Coronary artery (tissue), 2 donors: ENCODE measurements around the gene KCNC3.

Source experiments
- DNase-seq: peaks from one replicate; pipeline ENCODE4 v3.0.0-alpha.2; 2017; ENCODE audit warnings: low spot score
- H3K27ac ChIP-seq, 2 donors: fragments of 200-600 bp; sonication (generic); one replicate each; pipeline ENCODE4 v1.5.1; 2016 to 2019
- H3K4me3 ChIP-seq: fragments of 200-600 bp; sonication (generic); 2 replicates; pipeline ENCODE4 v1.5.1; 2016; ENCODE audit warnings: mild to moderate bottlenecking, moderate library complexity
- TF ChIP-seq, protein P1 (sequence below): fragments of 200-600 bp; sonication (generic); IDR thresholded peaks from one replicate; pipeline ENCODE4 v1.5.1; 2019; ENCODE audit warnings: antibody characterized with exemption

KCNC3 gene

DNA sequence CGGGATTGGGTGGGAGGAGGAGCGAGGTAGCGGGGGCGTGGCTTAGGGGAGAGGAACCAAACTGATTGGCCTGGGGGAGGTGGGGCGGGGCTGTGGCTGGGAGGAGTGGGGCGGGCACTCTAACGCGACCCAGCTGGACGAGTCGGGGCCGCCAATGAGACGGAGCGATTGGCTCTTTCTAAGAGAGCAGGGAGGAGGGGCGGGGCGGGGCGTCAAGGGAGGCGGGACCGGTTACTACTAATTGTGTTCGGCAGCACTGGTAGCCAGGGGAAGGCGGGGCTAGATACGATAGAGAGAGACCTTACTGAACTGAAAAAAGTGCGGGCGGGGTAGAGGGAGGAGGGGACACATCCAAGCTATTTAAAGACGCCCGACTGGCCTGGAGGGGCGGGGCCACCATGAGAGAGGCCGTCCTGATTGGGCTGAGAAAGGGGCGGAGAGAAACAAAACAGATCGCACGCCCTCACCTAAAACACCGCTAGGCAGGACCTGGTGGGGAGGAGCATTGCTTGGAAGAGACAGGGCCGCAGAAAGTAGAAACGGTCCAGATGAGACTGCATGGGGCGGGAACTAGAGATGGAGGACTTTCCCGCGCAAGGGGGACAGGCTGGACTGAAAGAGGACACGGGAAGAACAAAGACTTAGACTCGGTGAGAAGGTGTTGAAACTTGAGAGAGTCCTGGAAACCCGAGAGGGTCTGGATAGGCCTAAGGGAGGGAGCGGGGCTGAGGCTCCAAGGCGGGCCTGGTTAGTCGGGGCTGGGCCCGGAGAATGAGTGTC, at the start of gene KCNC3:
TSS of gene KCNC3 (minus strand) at position 232 of the 780 bp plus-strand sequence. CDS start 295 bp downstream, outside the sequence.
- TF ChIP-seq, protein P1, sequence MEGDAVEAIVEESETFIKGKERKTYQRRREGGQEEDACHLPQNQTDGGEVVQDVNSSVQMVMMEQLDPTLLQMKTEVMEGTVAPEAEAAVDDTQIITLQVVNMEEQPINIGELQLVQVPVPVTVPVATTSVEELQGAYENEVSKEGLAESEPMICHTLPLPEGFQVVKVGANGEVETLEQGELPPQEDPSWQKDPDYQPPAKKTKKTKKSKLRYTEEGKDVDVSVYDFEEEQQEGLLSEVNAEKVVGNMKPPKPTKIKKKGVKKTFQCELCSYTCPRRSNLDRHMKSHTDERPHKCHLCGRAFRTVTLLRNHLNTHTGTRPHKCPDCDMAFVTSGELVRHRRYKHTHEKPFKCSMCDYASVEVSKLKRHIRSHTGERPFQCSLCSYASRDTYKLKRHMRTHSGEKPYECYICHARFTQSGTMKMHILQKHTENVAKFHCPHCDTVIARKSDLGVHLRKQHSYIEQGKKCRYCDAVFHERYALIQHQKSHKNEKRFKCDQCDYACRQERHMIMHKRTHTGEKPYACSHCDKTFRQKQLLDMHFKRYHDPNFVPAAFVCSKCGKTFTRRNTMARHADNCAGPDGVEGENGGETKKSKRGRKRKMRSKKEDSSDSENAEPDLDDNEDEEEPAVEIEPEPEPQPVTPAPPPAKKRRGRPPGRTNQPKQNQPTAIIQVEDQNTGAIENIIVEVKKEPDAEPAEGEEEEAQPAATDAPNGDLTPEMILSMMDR = no peak
- Histone ChIP-seq H3K4me3 (peak within 1 kb of the TSS; percentile 65), H3K27ac (peak within 1 kb of the TSS; percentile 22 to 67)
- DNase-seq = peak; percentile 96

DNA sequence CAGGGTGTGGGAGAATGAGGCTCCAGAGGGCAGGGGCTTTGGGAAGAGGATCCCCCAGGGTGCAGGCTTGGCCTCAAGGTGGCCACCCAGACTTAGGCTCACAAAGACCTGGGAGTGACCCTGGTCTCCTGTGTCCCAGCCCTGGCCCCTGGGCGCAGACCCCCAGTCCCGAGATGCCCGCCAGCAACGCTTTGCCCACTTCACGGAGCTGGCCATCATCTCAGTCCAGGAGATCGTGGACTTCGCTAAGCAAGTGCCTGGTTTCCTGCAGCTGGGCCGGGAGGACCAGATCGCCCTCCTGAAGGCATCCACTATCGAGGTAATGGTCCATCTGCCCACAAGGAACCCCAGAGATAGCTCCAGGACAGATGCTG, 49.7 kb upstream of the KCNC3 start:
- TF ChIP-seq, protein P1 = no peak
- DNase-seq = no peak
- H3K27ac ChIP-seq = no peak overlapping the region
- no peak overlapping the region for H3K4me3 ChIP-seq

DNA sequence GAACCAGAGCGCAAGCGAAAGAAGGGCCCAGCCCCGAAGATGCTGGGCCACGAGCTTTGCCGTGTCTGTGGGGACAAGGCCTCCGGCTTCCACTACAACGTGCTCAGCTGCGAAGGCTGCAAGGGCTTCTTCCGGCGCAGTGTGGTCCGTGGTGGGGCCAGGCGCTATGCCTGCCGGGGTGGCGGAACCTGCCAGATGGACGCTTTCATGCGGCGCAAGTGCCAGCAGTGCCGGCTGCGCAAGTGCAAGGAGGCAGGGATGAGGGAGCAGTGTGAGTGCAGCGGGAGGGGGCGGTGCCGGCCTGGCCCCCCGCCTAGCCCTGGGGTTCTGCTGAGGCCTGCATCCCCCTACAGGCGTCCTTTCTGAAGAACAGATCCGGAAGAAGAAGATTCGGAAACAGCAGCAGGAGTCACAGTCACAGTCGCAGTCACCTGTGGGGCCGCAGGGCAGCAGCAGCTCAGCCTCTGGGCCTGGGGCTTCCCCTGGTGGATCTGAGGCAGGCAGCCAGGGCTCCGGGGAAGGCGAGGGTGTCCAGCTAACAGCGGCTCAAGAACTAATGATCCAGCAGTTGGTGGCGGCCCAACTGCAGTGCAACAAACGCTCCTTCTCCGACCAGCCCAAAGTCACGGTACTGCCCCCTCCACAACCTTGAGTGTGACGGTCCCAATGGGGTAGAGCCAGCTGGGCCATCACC, 49.1 kb upstream of the KCNC3 start:
- Histone ChIP-seq H3K4me3 (no peak overlapping the region), H3K27ac (no peak overlapping the region)
- TF ChIP-seq, protein P1 = no peak
- DNase-seq = no peak

DNA sequence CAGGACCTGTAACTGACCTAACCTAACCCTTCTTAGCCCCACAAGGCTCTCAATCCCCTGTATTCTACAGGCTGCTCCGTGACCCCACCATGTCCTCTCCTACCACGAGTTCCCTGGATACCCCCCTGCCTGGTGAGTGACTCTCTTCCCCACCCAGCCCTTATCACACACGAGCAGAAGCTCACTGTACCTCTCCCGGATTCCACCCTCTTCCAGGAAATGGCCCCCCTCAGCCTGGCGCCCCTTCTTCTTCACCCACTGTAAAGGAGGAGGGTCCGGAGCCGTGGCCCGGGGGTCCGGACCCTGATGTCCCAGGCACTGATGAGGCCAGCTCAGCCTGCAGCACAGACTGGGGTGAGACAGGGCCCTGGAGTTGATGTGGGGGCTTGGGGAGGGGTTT, 48.3 kb upstream of the KCNC3 start:
- TF ChIP-seq, protein P1 = no peak
- Histone ChIP-seq H3K27ac (peak overlapping the region; percentile 100), H3K4me3 (peak overlapping the region; percentile 99)
- no peak for DNase-seq

DNA sequence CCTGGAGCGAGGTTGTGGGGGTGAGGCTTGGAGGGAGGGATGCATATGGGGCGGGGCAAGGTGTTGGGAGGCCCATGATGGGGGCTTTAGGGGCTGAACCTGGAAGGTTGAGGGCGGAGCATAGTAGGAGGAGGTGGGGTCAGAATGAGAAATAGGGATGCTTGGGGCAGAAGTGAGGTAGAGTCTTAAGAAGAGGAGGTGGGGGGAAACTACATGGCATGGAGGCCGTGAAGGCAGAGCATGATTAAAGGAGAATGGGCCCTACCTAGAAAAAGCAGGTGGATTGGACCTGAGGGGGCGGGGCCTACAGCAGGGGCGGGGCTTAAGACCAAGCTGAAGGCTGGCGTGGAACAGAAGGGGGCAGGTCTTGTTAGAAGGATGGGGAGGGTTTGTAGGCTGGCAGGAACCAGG, 47.9 kb upstream of the KCNC3 start:
- TF ChIP-seq, protein P1 = no peak
- Histone ChIP-seq H3K27ac (peak overlapping the region; percentile 100), H3K4me3 (peak overlapping the region; percentile 99)
- no peak for DNase-seq

DNA sequence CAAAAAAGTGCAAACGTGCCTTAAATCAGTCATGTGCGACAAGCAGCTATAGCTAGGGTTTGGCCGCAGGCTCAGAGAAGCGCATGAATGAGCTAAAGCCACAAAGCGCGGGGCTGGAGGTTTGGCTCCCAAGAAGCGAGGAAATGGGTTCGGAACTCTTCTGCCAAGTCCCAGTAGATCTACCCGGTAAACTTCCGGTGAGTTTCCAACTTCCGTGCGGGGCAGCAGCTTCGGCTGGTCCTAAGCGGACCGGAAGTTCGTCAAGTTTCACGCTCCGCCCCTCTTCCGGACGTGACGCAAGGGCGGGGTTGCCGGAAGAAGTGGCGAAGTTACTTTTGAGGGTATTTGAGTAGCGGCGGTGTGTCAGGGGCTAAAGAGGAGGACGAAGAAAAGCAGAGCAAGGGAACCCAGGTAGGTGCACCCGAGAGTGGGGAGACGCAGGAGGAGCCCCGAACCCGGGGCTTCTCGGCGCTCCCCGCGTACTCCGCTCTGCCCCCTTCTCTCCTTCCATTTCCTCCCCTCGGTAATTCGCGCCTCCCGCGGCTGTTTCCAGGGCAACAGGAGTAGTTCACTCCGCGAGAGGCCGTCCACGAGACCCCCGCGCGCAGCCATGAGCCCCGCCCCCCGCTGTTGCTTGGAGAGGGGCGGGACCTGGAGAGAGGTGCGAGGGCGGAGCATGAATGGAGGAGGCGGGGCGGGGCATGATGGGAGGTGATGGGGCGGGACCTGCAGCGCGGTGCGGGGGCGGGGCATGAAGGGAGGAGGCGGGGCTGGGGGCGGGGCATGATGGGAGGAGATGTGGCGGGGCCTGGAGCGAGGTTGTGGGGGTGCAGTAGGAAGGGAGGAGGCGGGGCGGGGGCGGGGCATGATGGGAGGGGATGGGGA, 47.2 kb upstream of the KCNC3 start, which contains the start of gene NR1H2:
TSS of gene NR1H2 (plus strand) at position 292 of the 885 bp plus-strand sequence. CDS start 1,149 bp downstream, outside the sequence.
- TF ChIP-seq, protein P1 = no peak
- peak; percentile 96 for DNase-seq
- Histone ChIP-seq H3K27ac (peak within 1 kb of the TSS; percentile 100), H3K4me3 (peak within 1 kb of the TSS; percentile 99)
